Lower leg skin (tissue), 4 donors: Measurements from ENCODE around the gene EMP3. TPM values are rescaled to one million over a fixed set of nuclear protein-coding genes. Genes with fewer than 3 reads are reported as not detected.

Experiments used
- DNase-seq, 2 donors: peaks; one replicate each; pipeline ENCODE4 v3.0.0-alpha.2; 2019; ENCODE audit warnings: low spot score in 2 of 2
- H3K4me3 ChIP-seq: fragments of 200-600 bp; sonication (generic); 2 replicates; pipeline ENCODE4 v1.5.1; 2017; ENCODE audit warnings: mild to moderate bottlenecking, low read depth; ENCODE audit not compliant: poor library complexity, severe bottlenecking
- CTCF ChIP-seq, 3 donors: fragments of 450-650 bp; IDR thresholded peaks; one replicate each; pipeline ENCODE4 v1.5.1; 2016; ENCODE audit warnings: antibody characterized with exemption in 3 of 3, mild to moderate bottlenecking in 3 of 3, moderate library complexity in 2 of 3
- POLR2A ChIP-seq, 2 donors: fragments of 450-650 bp; IDR thresholded peaks; one replicate each; pipeline ENCODE4 v1.6.1; 2016 to 2017; ENCODE audit warnings: antibody characterized with exemption in 2 of 2, mild to moderate bottlenecking in 1 of 2, moderate library complexity in 1 of 2
- WGBS, 2 donors: methylation state at CpG; one replicate each; pipeline ENCODE4 v1.1.5; 2018; 5-methylcytosine and 5-hydroxymethylcytosine counted together
- intact Hi-C: fragments of 100-400 bp; cut with DNase I; formaldehyde crosslinking; loops from one replicate; pipeline ENCODE4 v1.15.0; 2023; ENCODE audit warnings: low total_unique reads
- total RNA-seq, 4 donors: library from RNA; depleted of rRNA; stranded (reverse); fragments of >200 nt; gene quantifications; one replicate each; pipeline ENCODE4 v1.1.0, GENCODE V29; 2016

Gene EMP3
- 10 to 100 TPM; 11.5 to 29.3 (median 14.7) TPM for total RNA-seq

- TF ChIP-seq POLR2A (IDR thresholded peaks at IDR 0.05), result no peak
- peak; percentile 83 to 96 for DNase-seq
- intact Hi-C loops, result loop anchor here (10.0 kb wide), 1 partner anchor 259 kb away; no protein-coding TSS in a partner anchor
- peak within 1 kb of the TSS; percentile 34 for H3K4me3 ChIP-seq
- WGBS, 2 donors, result 0 to 1% methylated on average over 22 of the region's 22 CpGs
Measured at GRCh38 chr19:48325265-48325910, at the start of gene EMP3. Gene EMP3 (plus strand): TSS chr19:48325552. CDS start chr19:48326845, 1,293 bp downstream.

GRCh38 chr19:48279747-48280146, 45.6 kb upstream of the EMP3 start:
- WGBS, 2 donors, result 81 to 82% methylated on average over 9 of the region's 9 CpGs

GRCh38 chr19:48283908-48284307, 41.4 kb upstream of the EMP3 start:
- intact Hi-C loops, result no loop called here
- WGBS, 2 donors, result 95 to 99% methylated on average over 7 of the region's 7 CpGs
- DNase-seq, result no peak
- no peak overlapping the region for H3K4me3 ChIP-seq
- TF ChIP-seq CTCF (IDR thresholded peaks at IDR 0.05) (no peak), POLR2A (IDR thresholded peaks at IDR 0.05) (no peak)

More at GRCh38 chr19:48279747-48280146, 45.6 kb upstream of the EMP3 start:
- intact Hi-C loops, result no loop called here
- no peak overlapping the region for H3K4me3 ChIP-seq
- no peak for DNase-seq
- TF ChIP-seq CTCF (IDR thresholded peaks at IDR 0.05), result no peak
- no peak for TF ChIP-seq POLR2A (IDR thresholded peaks at IDR 0.05)

GRCh38 chr19:48284896-48285295, 40.5 kb upstream of the EMP3 start:
- no peak overlapping the region for H3K4me3 ChIP-seq
- DNase-seq, result no peak
- intact Hi-C loops, result no loop called here
- WGBS, 2 donors, result 83 to 85% methylated on average over 4 of the region's 4 CpGs
- TF ChIP-seq POLR2A (IDR thresholded peaks at IDR 0.05) (no peak), CTCF (IDR thresholded peaks at IDR 0.05) (no peak)

GRCh38 chr19:48287748-48288147, 37.6 kb upstream of the EMP3 start:
- intact Hi-C loops, result no loop called here
- H3K4me3 ChIP-seq, result no peak overlapping the region
- WGBS, 2 donors, result 92 to 93% methylated on average over 3 of the region's 3 CpGs
- no peak for DNase-seq
- TF ChIP-seq CTCF (IDR thresholded peaks at IDR 0.05) (no peak), POLR2A (IDR thresholded peaks at IDR 0.05) (no peak)

- intact Hi-C loops, result no loop called here
- TF ChIP-seq CTCF (IDR thresholded peaks at IDR 0.05), result no peak
- TF ChIP-seq POLR2A (IDR thresholded peaks at IDR 0.05), result no peak
- WGBS, 2 donors, result 5 to 7% methylated on average over 10 of the region's 10 CpGs
- H3K4me3 ChIP-seq, result no peak overlapping the region
- no peak for DNase-seq
Measured at GRCh38 chr19:48290401-48290770, 35.0 kb upstream of the EMP3 start.
